Loucy (cell line): ENCODE measurements around the gene YIPF7.

Source experiments
- H2AFZ ChIP-seq: fragments of 200-600 bp; sonication (generic); 2 replicates; pipeline ENCODE4 v1.6.0; 2016; ENCODE audit warnings: antibody characterized with exemption, mild to moderate bottlenecking, low read length, moderate library complexity
- H3F3A ChIP-seq: fragments of 200-600 bp; 2 replicates; pipeline ENCODE4 v1.6.0; 2016; ENCODE audit warnings: antibody characterized with exemption, low read depth, mild to moderate bottlenecking
- H3K27me3 ChIP-seq: fragments of 200-600 bp; sonication (generic); 2 replicates; pipeline ENCODE4 v1.6.1; 2014; ENCODE audit warnings: low read length, mild to moderate bottlenecking; ENCODE audit not compliant: insufficient read depth, poor library complexity, severe bottlenecking
- H3K36me3 ChIP-seq: fragments of 200-600 bp; sonication (generic); 2 replicates; pipeline ENCODE4 v1.6.1; 2016; ENCODE audit warnings: low read length; ENCODE audit not compliant: insufficient read depth
- H3K4me1 ChIP-seq: fragments of 200-600 bp; sonication (generic); 2 replicates; pipeline ENCODE4 v1.5.1; 2014; ENCODE audit warnings: low read length, mild to moderate bottlenecking; ENCODE audit not compliant: insufficient read depth, poor library complexity, severe bottlenecking
- H3K4me2 ChIP-seq: fragments of 200-600 bp; sonication (generic); 2 replicates; pipeline ENCODE4 v1.6.0; 2014; ENCODE audit warnings: antibody characterized with exemption, low read length, low read depth, mild to moderate bottlenecking; ENCODE audit not compliant: poor library complexity, severe bottlenecking
- H3K4me3 ChIP-seq: fragments of 200-600 bp; sonication (generic); 2 replicates; pipeline ENCODE4 v1.5.1; 2014; ENCODE audit warnings: low read length, mild to moderate bottlenecking, mixed read lengths; ENCODE audit not compliant: poor library complexity, severe bottlenecking
- H3K79me2 ChIP-seq: fragments of 200-600 bp; sonication (generic); 2 replicates; pipeline ENCODE4 v1.6.1; 2014; ENCODE audit warnings: low read length; ENCODE audit not compliant: insufficient read depth
- H3K9ac ChIP-seq: fragments of 200-600 bp; sonication (generic); 2 replicates; pipeline ENCODE4 v1.6.0; 2014; ENCODE audit warnings: mild to moderate bottlenecking, low read depth, low read length, moderate library complexity; ENCODE audit not compliant: poor library complexity, severe bottlenecking
- H3K9me2 ChIP-seq: fragments of 200-600 bp; sonication (generic); replicated peaks from 2 replicates; pipeline ENCODE4 v1.6.1; 2016; ENCODE audit warnings: low read depth, low read length, mixed read lengths
- H3K9me3 ChIP-seq: fragments of 200-600 bp; sonication (generic); 2 replicates; pipeline ENCODE4 v1.6.1; 2014; ENCODE audit warnings: mild to moderate bottlenecking, antibody characterized with exemption, low read length, low read depth; ENCODE audit not compliant: insufficient read depth
- H4K20me1 ChIP-seq: fragments of 200-600 bp; sonication (generic); 2 replicates; pipeline ENCODE4 v1.6.0; 2014; ENCODE audit warnings: antibody characterized with exemption, low read length, mild to moderate bottlenecking; ENCODE audit not compliant: insufficient read depth, poor library complexity, severe bottlenecking
- CTCF ChIP-seq: fragments of 200-600 bp; sonication (generic); conservative IDR thresholded peaks from 2 replicates; pipeline ENCODE4 v1.5.1; 2014; ENCODE audit warnings: mild to moderate bottlenecking, antibody characterized with exemption, low read length
- EZH2phosphoT487 ChIP-seq: fragments of 200-600 bp; IDR thresholded peaks from 2 replicates; pipeline ENCODE4 v1.6.1; 2018; ENCODE audit warnings: antibody characterized with exemption, mild to moderate bottlenecking, moderate library complexity, borderline replicate concordance

The YIPF7 gene

DNA sequence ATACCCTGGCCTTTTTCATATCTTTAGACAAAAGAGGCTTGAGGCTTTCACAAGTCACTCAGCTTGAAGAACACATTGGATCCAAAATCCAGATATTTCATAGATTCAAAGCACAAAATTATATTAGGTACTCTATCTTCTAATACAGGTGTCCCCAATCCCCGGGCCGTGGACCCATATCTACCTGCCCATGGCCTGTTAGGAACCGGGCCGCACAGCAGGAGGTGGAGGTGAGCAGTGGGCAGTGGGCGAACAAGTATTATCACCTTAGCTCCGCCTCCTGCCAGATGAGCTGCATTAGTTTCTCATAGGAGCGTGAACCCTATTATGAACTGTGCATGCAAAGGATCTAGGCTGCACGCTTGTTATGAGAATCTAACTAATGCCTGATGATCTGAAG lies 18.7 kb downstream of the YIPF7 start:
- H3K4me1 ChIP-seq: no peaks in the 10 kb centered on the region
- H3K4me3 ChIP-seq: no peak overlapping the region
- no peak overlapping the region for H3K9ac ChIP-seq
- H3F3A ChIP-seq: no peaks in the 10 kb centered on the region
- no peak overlapping the region for H2AFZ ChIP-seq
- H3K36me3 ChIP-seq: no peaks in the 10 kb centered on the region
- no peak overlapping the region for H3K4me2 ChIP-seq
- H3K9me3 ChIP-seq: no peaks in the 10 kb centered on the region
- no peaks in the 10 kb centered on the region for H3K9me2 ChIP-seq
- TF ChIP-seq CTCF (no peak), EZH2phosphoT487 (no peak)
- no peaks in the 10 kb centered on the region for H4K20me1 ChIP-seq
- no peaks in the 10 kb centered on the region for H3K79me2 ChIP-seq
- H3K27me3 ChIP-seq: no peaks in the 10 kb centered on the region

- H3K9ac ChIP-seq: no peak overlapping the region
- no peaks in the 10 kb centered on the region for H3K9me2 ChIP-seq
- no peaks in the 10 kb centered on the region for H3K79me2 ChIP-seq
- no peak overlapping the region for H3K4me3 ChIP-seq
- H3K36me3 ChIP-seq: no peaks in the 10 kb centered on the region
- H2AFZ ChIP-seq: no peak overlapping the region
- no peaks in the 10 kb centered on the region for H4K20me1 ChIP-seq
- H3K9me3 ChIP-seq: no peaks in the 10 kb centered on the region
- peak; percentile 48 for TF ChIP-seq CTCF
- TF ChIP-seq EZH2phosphoT487: no peak
- H3K4me2 ChIP-seq: no peak overlapping the region
- H3F3A ChIP-seq: no peaks in the 10 kb centered on the region
- H3K27me3 ChIP-seq: no peaks in the 10 kb centered on the region
- no peaks in the 10 kb centered on the region for H3K4me1 ChIP-seq
These were observed 19.3 kb downstream of the YIPF7 start for GRCh38 chr4:44632089-44632488.

- no peaks in the 10 kb centered on the region for H3K27me3 ChIP-seq
- no peak for TF ChIP-seq EZH2phosphoT487
- peak; percentile 71 for TF ChIP-seq CTCF
- 0 out of 2 replicates have a peak overlapping the region, but pooled peaks have one; percentile 83 for H2AFZ ChIP-seq
These were observed 22.1 kb downstream of the YIPF7 start for GRCh38 chr4:44629280-44629866.

More at GRCh38 chr4:44629280-44629866, 22.1 kb downstream of the YIPF7 start:
- no peak overlapping the region for H3K4me3 ChIP-seq
- H3K9me2 ChIP-seq: no peaks in the 10 kb centered on the region
- no peaks in the 10 kb centered on the region for H3K9me3 ChIP-seq
- H3K79me2 ChIP-seq: no peaks in the 10 kb centered on the region
- H3K4me1 ChIP-seq: no peaks in the 10 kb centered on the region
- H3K36me3 ChIP-seq: no peaks in the 10 kb centered on the region
- no peaks in the 10 kb centered on the region for H4K20me1 ChIP-seq
- no peaks in the 10 kb centered on the region for H3F3A ChIP-seq
- H3K9ac ChIP-seq: no peak overlapping the region
- H3K4me2 ChIP-seq: no peak overlapping the region
